Activated CD8-positive, alpha-beta T cell treated with anti-CD3 and anti-CD28 coated beads, Interleukin-2, amount 10 ng/mL, durations not matched to agents 7 days and 5 days (primary cell): ENCODE data around the gene ITPR1. TPM values are rescaled to one million over a fixed set of nuclear protein-coding genes. Genes with fewer than 3 reads are reported as not detected.
"Not testable (repeated sequence)": the region's sequence is repeated elsewhere in the genome, so short reads cannot be mapped to it uniquely, and the experiment has no call there.

Experiments used
- ATAC-seq: fragments of 150-1000 bp; cut with Tn5 transposase; one replicate; pipeline ENCODE4 v1.10.0; 2021; ENCODE audit warnings: moderate library complexity
- CTCF ChIA-PET: fragments of 350-600 bp; sonication (Branson Sonifier 250); formaldehyde crosslinking; loops from one replicate; lab custom pipeline; 2021; ENCODE audit warnings: antibody characterized with exemption; lab: Charles Lee
- POLR2A ChIA-PET: fragments of 350-600 bp; sonication (Branson Sonifier 250); formaldehyde crosslinking; loops from one replicate; lab custom pipeline; 2021; ENCODE audit warnings: antibody characterized with exemption; lab: Charles Lee
- DNase-seq: peaks from one replicate; pipeline ENCODE4 v3.0.0-alpha.2; 2020
- H3K27ac Mint-ChIP-seq: one replicate; pipeline ENCODE4 v1.8.0; 2021; ENCODE audit warnings: mild to moderate bottlenecking, mixed read lengths
- H3K27me3 Mint-ChIP-seq: one replicate; pipeline ENCODE4 v1.8.0; 2021; ENCODE audit warnings: low read depth, mixed read lengths
- H3K36me3 Mint-ChIP-seq: one replicate; pipeline ENCODE4 v1.8.0; 2021; ENCODE audit warnings: low read depth, mixed read lengths
- H3K4me1 Mint-ChIP-seq: one replicate; pipeline ENCODE4 v1.8.0; 2021; ENCODE audit warnings: low read depth, mixed read lengths
- H3K4me3 Mint-ChIP-seq: one replicate; pipeline ENCODE4 v1.8.0; 2021; ENCODE audit warnings: mild to moderate bottlenecking, mixed read lengths
- H3K9me3 Mint-ChIP-seq: one replicate; pipeline ENCODE4 v1.8.0; 2022; ENCODE audit warnings: mixed read lengths; ENCODE audit not compliant: insufficient read depth
- total RNA-seq, 2 experiments: library from RNA; stranded (reverse); gene quantifications; one replicate each; pipeline ENCODE4 v1.2.3, GENCODE V29; 2021

ITPR1 gene
- total RNA-seq, 2 experiments from 2014 or later, result 53.8 to 57.3 TPM

DNA sequence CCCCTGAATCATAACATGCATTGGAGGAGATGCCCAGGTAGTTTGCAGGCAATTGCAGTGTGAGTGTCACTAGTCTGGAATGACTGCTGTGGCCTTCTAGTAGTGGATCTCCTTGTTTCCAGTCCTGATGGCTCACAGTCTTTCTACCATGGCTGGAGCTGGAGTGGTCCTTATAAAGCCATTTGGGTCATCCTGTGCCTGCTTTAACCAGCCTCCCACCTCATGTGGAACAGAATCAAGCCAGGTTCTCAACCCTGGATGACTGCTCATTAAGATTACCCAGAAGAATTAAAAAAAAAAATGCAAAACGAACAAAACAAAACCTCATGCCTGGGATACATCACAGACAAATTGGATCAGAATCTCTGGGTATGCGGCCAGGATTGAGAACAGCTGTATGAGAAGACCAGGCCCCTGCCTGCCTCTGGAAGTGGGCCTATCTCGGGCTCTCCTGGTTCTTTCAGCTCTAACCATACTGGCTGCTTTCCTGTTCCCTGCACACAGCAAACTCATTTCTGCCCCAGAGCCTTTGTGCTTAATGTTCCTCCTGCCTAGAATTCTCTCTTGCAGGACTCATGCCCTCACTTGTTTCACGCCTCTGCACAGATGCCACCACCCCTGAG, 96.4 kb downstream of the ITPR1 start:
- POLR2A ChIA-PET, result no interaction called here

DNA sequence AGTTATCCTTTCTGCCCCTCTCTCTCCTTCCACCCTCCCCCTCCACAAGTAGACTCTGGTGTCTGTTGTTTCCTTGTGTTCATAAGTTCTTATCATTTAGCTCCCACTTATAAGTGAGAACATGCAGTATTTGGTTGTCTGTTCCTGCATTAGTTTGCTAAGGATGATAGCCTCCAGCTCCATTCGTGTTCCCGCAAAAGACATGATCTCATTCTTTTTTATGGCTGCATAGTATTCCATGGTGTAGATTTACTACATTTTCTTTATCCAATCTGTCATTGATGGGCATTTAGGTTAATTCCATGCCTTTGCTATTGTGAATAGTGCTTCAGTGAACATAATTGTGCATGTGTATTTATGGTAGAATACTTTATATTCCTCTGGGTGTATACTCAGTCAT, 97.7 kb downstream of the ITPR1 start:
- ATAC-seq, result not testable (repeated sequence)

More for the DNA sequence above, 96.4 kb downstream of the ITPR1 start:
- CTCF ChIA-PET, result interaction anchor here (3.3 kb wide), 1 partner anchor 44 kb away, joined by 11 read pairs; no protein-coding TSS in a partner anchor
- DNase-seq (no peak), ATAC-seq (no peak)
- Mint-ChIP-seq H3K4me3 (no peak overlapping the region), H3K36me3 (peaks cover 3% of the 10 kb centered on the region), H3K27me3 (no peaks in the 10 kb centered on the region), H3K4me1 (peaks cover 40% of the 10 kb centered on the region), H3K27ac (peak overlapping the region; percentile 22), H3K9me3 (no peaks in the 10 kb centered on the region)

DNA sequence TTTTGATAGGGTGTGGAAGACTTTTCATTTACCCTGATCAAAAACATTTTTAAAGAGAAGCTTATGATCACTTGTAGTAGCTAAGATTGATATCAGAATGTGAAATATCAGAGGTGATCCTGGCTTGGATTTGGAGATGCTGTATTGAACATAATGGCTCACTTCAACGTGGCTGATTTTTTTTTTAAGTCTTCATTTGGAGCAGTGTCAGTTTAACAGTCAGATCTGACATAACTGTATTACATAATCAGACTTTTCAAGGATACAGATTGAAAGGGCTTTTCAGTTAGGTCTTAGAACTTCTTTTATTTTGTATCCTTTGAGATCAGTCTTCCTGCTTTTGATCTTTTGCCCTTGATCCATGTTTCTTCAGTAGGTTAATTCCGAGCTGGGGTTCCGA, 98.5 kb downstream of the ITPR1 start:
- POLR2A ChIA-PET, result no interaction called here
- H3K36me3 Mint-ChIP-seq, result peaks cover 3% of the 10 kb centered on the region
- CTCF ChIA-PET, result interaction anchor here (3.3 kb wide), 1 partner anchor 42 kb away, joined by 11 read pairs; no protein-coding TSS in a partner anchor
- no peaks in the 10 kb centered on the region for H3K27me3 Mint-ChIP-seq
- H3K4me3 Mint-ChIP-seq, result no peak overlapping the region
- H3K4me1 Mint-ChIP-seq, result peaks cover 26% of the 10 kb centered on the region
- no peaks in the 10 kb centered on the region for H3K9me3 Mint-ChIP-seq
- DNase-seq (no peak), ATAC-seq (no peak)
- H3K27ac Mint-ChIP-seq, result no peak overlapping the region

More for the DNA sequence above, 97.7 kb downstream of the ITPR1 start:
- DNase-seq, H3K36me3 Mint-ChIP-seq, POLR2A ChIA-PET, H3K9me3 Mint-ChIP-seq, H3K27me3 Mint-ChIP-seq, H3K27ac Mint-ChIP-seq, H3K4me3 Mint-ChIP-seq: not testable (repeated sequence)
- peaks cover 33% of the 10 kb centered on the region for H3K4me1 Mint-ChIP-seq
- CTCF ChIA-PET, result interaction anchor here (0.7 to 3.3 kb wide), 3 partner anchors 9 to 240 kb away, joined by 3 to 11 read pairs (median 4); no protein-coding TSS in a partner anchor

DNA sequence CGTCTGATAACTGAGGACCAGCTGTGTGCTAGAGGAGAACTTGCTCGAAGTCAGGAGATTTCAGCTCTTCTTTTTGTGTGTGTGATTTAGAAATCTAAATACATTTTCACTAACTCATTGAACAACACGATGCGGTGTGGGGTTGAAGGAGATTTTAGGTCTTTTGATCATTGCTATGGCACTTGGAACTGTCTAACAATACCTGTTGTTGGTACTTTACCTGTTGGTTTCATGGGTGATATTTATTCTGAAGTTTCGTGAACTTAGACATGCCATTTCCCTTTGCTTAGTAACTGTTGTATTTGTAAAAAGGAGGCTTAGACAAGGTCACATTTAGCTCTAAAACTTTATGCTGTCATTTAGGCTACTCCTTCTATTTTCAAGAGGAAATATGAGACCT, 99.9 kb downstream of the ITPR1 start:
- POLR2A ChIA-PET, result no interaction called here
- CTCF ChIA-PET, result interaction anchor here (0.9 to 1.3 kb wide), 2 partner anchors 9 to 41 kb away, joined by 3 to 4 read pairs; no protein-coding TSS in a partner anchor
- ATAC-seq (no peak), DNase-seq (no peak)
- no peak overlapping the region for H3K27ac Mint-ChIP-seq
- H3K9me3 Mint-ChIP-seq, result no peaks in the 10 kb centered on the region
- H3K4me3 Mint-ChIP-seq, result no peak overlapping the region
- H3K36me3 Mint-ChIP-seq, result peaks cover 3% of the 10 kb centered on the region
- peaks cover 14% of the 10 kb centered on the region for H3K4me1 Mint-ChIP-seq
- no peaks in the 10 kb centered on the region for H3K27me3 Mint-ChIP-seq

DNA sequence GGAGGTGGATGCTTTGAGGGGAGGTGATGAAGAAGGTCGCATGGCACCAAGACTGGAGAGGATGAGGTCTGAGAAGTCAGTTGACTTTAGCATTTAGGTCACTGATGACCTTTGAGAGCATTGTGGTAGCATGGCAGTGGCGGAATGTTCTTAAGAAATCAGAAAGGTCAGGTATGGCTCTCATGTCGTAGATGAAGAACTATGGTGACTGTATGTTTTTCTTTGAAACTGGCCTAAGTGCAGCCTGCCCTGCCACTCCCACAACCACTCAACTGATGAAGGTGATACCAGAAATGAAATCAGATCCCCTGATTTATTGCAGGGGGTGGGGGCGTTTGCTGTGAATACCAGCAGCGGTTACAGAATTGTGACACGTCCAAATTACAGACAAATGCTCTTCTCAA, 102.6 kb downstream of the ITPR1 start:
- ChIA-PET POLR2A (no interaction called here), CTCF (no interaction called here)
- no peak overlapping the region for H3K27ac Mint-ChIP-seq
- H3K4me3 Mint-ChIP-seq, result no peak overlapping the region
- no peak for ATAC-seq
- DNase-seq, result no peak
- H3K27me3 Mint-ChIP-seq, result no peaks in the 10 kb centered on the region
- peaks cover 3% of the 10 kb centered on the region for H3K36me3 Mint-ChIP-seq
- no peaks in the 10 kb centered on the region for H3K4me1 Mint-ChIP-seq
- H3K9me3 Mint-ChIP-seq, result no peaks in the 10 kb centered on the region

DNA sequence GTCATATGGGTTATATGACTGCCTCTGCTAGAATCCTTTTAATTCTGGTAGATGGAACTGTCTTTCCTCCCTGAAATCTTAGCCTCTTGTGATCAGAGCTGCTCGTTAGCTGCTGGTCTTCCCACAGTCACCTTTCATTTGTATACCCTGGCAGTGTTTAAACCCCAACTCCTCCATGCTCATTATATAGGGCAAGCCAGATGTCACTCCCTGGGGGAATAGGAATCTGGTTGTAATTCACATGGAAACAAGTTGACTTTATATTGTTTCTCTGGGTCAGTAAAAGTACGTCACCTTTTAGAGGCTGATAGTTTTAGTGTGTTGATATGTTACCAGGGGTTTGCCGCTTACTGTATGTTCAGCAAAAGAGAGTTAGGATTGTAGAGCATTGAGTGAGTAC, 103.5 kb downstream of the ITPR1 start:
- ChIA-PET POLR2A (no interaction called here), CTCF (interaction anchor here (1.3 kb wide), 1 partner anchor 36 kb away, joined by 4 read pairs; no protein-coding TSS in a partner anchor)
- H3K9me3 Mint-ChIP-seq, result no peaks in the 10 kb centered on the region
- no peaks in the 10 kb centered on the region for H3K36me3 Mint-ChIP-seq
- DNase-seq (no peak), ATAC-seq (no peak)
- H3K27ac Mint-ChIP-seq, result no peak overlapping the region
- H3K4me1 Mint-ChIP-seq, result no peaks in the 10 kb centered on the region
- no peaks in the 10 kb centered on the region for H3K27me3 Mint-ChIP-seq
- H3K4me3 Mint-ChIP-seq, result no peak overlapping the region

DNA sequence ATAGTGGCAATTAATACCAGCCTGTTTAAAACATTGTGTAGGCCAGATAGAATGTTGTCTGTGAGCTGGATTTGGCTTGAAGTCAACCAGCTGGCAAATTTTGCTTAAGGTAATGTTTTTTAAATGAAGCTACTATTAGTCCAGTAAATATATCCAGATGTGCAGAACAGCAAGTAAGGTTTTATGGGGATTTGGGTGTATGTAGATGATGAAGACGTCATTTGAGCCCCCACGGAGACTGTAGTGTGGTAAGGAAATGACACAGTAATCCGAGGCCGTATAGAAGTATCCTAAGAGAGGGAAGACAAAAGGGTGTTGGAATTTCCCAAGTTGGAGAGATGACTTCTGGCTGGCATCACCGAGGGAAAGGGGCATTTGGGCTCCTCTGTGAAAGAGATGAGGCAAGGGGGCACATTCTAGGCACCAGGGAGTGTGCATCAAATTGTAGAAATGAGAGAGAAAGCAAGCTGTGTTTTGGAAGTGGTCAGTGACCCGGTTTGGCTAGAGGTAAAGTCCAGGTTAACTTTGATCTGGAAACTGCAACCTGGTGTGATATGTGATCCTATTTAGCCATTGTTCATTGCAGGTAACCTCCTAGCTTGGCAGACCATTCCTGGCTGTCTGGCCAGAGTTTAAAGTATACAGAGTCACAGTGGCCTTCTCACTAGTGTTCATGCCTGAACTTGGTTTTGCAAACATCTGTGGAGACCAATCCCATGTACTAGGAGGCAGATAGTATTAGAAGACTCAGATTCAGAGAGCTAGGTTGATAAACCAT, 104.2 kb downstream of the ITPR1 start:
- Mint-ChIP-seq H3K36me3 (no peaks in the 10 kb centered on the region), H3K27ac (no peak overlapping the region), H3K4me1 (no peaks in the 10 kb centered on the region), H3K9me3 (no peaks in the 10 kb centered on the region), H3K4me3 (no peak overlapping the region), H3K27me3 (no peaks in the 10 kb centered on the region)
- ChIA-PET POLR2A (no interaction called here), CTCF (interaction anchor here (1.3 kb wide), 1 partner anchor 36 kb away, joined by 4 read pairs; no protein-coding TSS in a partner anchor)
- ATAC-seq, result no peak
- DNase-seq, result no peak

DNA sequence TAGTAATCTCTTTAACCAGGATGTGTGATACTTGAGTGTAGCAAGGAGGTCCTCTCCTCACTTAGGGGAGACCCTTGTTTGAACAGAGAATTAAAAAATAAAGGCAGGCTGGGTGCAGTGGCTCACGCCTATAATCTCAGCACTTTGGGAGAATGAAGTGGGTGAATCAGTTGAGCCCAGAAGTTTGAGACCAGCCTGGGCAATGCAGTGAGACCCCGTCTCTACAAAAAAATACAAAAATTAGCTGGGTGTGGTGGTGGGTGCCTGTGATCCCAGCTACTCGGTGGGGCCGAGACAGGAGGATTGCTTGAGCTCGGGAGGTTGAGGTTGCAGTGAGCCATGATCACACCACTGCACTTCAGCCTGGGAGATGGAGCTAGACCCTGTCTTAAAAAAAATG, 105.1 kb downstream of the ITPR1 start:
- H3K27ac Mint-ChIP-seq, H3K9me3 Mint-ChIP-seq, POLR2A ChIA-PET, H3K27me3 Mint-ChIP-seq, CTCF ChIA-PET, H3K4me1 Mint-ChIP-seq, ATAC-seq, H3K4me3 Mint-ChIP-seq, H3K36me3 Mint-ChIP-seq, DNase-seq: not testable (repeated sequence)

DNA sequence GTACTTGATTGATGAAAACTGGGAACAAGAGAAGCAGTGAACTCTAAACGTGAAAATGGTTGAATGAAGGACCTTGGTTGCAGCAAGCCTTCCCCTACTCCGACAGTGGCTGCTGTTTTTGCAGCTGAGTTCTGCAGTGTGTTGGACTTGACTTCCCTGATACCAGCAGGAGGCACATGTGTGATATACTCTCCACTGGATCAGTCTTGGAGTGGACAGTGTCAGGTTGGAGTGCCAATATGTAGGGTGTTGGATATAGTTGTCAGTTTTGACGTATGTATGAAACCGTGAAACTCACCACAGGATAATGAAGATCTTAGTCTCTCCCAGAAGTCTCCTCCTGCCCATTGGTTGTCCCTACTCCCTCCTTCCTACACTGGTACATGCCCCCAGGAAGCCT, 106.5 kb downstream of the ITPR1 start:
- Mint-ChIP-seq H3K27ac (no peak overlapping the region), H3K4me1 (no peaks in the 10 kb centered on the region), H3K27me3 (no peaks in the 10 kb centered on the region), H3K4me3 (no peak overlapping the region), H3K9me3 (peaks cover 5% of the 10 kb centered on the region), H3K36me3 (no peaks in the 10 kb centered on the region)
- DNase-seq, result no peak
- CTCF ChIA-PET, result interaction anchor here (1.1 to 1.4 kb wide), 3 partner anchors 9 to 80 kb away, joined by 3 read pairs; no protein-coding TSS in a partner anchor
- POLR2A ChIA-PET, result no interaction called here
- ATAC-seq, result no peak

DNA sequence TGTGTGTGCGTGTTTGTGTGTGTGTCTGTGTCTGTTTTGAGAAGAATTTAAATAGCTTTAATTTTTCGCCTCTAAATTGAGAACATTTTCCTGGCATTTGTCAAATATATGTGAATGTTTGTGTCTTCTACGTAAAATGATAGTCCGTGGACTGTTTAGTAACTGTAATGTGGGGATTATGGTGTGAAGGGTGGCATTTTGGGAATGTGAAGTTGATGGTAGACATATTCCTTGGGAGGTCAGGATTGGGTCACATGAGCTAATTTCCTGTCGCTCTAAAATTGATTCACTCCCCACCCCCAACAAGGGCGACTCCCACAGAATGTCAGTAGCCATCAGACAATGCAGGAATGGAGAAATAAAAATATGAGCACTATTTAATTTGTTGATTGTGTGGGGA, 107.3 kb downstream of the ITPR1 start:
- ATAC-seq (no peak), DNase-seq (no peak)
- H3K4me1 Mint-ChIP-seq, result no peaks in the 10 kb centered on the region
- no peak overlapping the region for H3K27ac Mint-ChIP-seq
- H3K36me3 Mint-ChIP-seq, result no peaks in the 10 kb centered on the region
- no peaks in the 10 kb centered on the region for H3K27me3 Mint-ChIP-seq
- ChIA-PET POLR2A (no interaction called here), CTCF (interaction anchor here (1.1 to 1.4 kb wide), 2 partner anchors 10 to 81 kb away, joined by 3 read pairs; no protein-coding TSS in a partner anchor)
- H3K9me3 Mint-ChIP-seq, result peaks cover 5% of the 10 kb centered on the region
- H3K4me3 Mint-ChIP-seq, result no peak overlapping the region

DNA sequence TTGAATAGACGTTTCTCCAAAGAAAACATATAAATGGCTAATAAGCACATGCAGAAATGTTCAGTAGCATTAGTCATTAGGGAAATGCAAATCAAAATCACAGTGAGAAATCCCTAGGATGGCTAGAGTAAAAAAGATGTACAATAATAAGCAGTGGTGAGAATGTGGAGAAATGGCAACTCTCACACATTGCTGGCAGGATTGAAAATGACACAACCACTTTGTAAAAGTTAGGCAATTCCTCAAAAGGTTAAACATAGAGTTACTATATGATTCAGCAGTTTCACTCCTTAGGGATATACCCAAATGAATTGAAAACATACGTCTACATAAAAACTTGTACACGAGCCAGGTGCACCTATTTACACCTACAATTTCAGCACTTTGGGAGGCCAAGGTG, 108.7 kb downstream of the ITPR1 start:
- CTCF ChIA-PET, result interaction anchor here (0.8 to 0.9 kb wide), 2 partner anchors 41 to 264 kb away, joined by 3 read pairs; no protein-coding TSS in a partner anchor
- no peaks in the 10 kb centered on the region for H3K4me1 Mint-ChIP-seq

DNA sequence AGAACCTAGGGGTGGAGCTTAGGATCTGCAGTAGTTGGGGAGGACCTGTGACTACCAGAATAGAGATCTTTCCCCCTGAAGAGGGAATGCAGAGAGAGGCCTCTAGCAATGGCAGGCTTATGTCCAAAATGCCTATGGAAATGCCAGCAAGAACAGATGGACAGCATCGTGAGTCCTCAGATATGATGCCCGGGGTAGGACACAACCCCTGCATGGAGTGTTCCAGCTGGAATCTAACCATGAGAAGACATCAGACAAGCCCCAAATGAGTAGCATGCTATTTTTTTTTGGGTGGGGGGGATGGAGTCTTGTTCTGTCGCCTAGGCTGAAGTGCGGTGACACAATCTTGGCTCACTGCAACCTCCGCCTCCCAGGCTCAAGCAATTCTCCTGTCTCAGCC, 111.5 kb downstream of the ITPR1 start:
- Mint-ChIP-seq H3K36me3 (no peaks in the 10 kb centered on the region), H3K4me1 (no peaks in the 10 kb centered on the region), H3K9me3 (peaks cover 5% of the 10 kb centered on the region), H3K27ac (no peak overlapping the region), H3K27me3 (no peaks in the 10 kb centered on the region), H3K4me3 (no peak overlapping the region)
- CTCF ChIA-PET, result interaction anchor here (1.2 kb wide), 1 partner anchor 29 kb away, joined by 4 read pairs; no protein-coding TSS in a partner anchor
- POLR2A ChIA-PET, result no interaction called here
- ATAC-seq, result no peak
- DNase-seq, result no peak

More for the DNA sequence above, 108.7 kb downstream of the ITPR1 start:
- Mint-ChIP-seq H3K9me3 (peaks cover 5% of the 10 kb centered on the region), H3K4me3 (no peak overlapping the region), H3K27me3 (no peaks in the 10 kb centered on the region), H3K36me3 (no peaks in the 10 kb centered on the region), H3K27ac (no peak overlapping the region)
- no peak for DNase-seq
- no peak for ATAC-seq
- POLR2A ChIA-PET, result interaction anchor here (0.6 kb wide), 1 partner anchor 251 kb away, joined by 4 read pairs; no protein-coding TSS in a partner anchor
